Keratinocyte (primary cell): ENCODE results near the gene CGRRF1.

Source experiments
- EZH2 ChIP-seq: IDR thresholded peaks from one replicate; pipeline ENCODE4 v1.6.1; 2012; ENCODE audit warnings: inconsistent platforms, mild to moderate bottlenecking, low read length, moderate library complexity
- TF ChIP-seq, protein P1 (sequence below), 3 experiments: IDR thresholded peaks in 1 of 3; conservative IDR thresholded peaks in 1 of 3; optimal IDR thresholded peaks in 1 of 3; 2 replicates in 2 of 3; 3 replicates in 1 of 3; pipeline versions ENCODE3 to v1.5.1; 2011; ENCODE audit warnings: low read length in 3 of 3, mild to moderate bottlenecking in 3 of 3, moderate library complexity in 2 of 3, control low read depth in 1 of 3, inconsistent platforms in 1 of 3; ENCODE audit not compliant: insufficient read depth in 2 of 3; ENCODE audit errors: extremely low read depth in 1 of 3

DNA sequence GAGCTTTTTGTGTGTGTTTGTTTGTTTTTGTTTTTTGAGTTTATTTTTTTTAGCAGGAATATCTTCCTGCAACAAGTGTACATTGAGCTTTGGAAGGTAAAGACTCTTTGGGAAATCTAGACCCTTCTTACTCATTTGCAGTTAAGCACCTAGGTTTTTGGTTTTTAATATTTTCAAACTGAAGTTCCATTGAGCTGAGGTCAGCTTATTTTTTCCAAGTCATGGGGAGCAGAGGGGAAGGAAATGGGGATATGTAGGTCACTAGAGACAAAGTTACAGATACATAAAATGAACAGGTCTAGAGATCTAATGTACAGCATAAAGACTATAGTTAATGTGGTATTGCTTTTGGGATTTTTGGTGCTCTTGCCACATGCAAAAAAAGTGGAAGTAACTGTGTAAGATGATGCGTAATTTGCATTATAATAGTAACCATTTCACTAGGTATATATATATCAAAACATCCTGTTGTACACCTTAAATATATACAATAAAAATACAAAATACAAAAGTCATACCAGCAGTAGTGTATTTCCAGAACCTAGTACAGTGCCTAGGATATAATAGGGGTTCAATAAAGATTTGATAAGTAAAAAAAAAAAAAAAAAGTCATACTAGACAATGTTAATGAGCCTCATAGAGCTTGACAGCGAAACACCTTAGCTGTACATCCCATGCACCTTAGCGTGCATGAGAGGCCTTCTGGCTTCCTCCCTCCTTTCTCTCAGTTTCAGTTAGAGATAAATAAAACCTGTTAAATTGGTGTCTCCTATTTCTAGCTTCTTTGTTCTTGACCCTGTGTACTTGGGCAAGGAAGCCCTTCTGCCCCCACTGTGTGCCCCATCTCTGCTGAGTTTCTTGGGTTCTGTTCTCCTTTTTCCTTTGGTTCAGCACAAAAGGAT, 22.7 kb downstream of the CGRRF1 start:
- TF ChIP-seq, protein P1, sequence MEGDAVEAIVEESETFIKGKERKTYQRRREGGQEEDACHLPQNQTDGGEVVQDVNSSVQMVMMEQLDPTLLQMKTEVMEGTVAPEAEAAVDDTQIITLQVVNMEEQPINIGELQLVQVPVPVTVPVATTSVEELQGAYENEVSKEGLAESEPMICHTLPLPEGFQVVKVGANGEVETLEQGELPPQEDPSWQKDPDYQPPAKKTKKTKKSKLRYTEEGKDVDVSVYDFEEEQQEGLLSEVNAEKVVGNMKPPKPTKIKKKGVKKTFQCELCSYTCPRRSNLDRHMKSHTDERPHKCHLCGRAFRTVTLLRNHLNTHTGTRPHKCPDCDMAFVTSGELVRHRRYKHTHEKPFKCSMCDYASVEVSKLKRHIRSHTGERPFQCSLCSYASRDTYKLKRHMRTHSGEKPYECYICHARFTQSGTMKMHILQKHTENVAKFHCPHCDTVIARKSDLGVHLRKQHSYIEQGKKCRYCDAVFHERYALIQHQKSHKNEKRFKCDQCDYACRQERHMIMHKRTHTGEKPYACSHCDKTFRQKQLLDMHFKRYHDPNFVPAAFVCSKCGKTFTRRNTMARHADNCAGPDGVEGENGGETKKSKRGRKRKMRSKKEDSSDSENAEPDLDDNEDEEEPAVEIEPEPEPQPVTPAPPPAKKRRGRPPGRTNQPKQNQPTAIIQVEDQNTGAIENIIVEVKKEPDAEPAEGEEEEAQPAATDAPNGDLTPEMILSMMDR (optimal IDR thresholded peaks at IDR 0.05 in 1 of 3, IDR thresholded peaks at IDR 0.05 in 1 of 3, conservative IDR thresholded peaks at IDR 0.05 in 1 of 3; ENCODE audit: extremely low read depth in 1 of 3, insufficient read depth in 2 of 3, low read length in 3 of 3): no peak
- TF ChIP-seq EZH2: no peak
